AML-193 (cell line): Measurements from ENCODE around the gene AGBL4.

Source experiments
- DNase-seq, 2 experiments: peaks; one replicate each; lab custom pipeline; 2025; lab: John Stamatoyannopoulos, UW

The AGBL4 gene

GRCh38 chr1:48720929-48721328, 1302.8 kb downstream of the AGBL4 start:
- no peak for DNase-seq

- DNase-seq = no peak
Measured at GRCh38 chr1:48718705-48719104, 1305.0 kb downstream of the AGBL4 start.

- DNase-seq = no peak
Measured at GRCh38 chr1:48718116-48718630, 1305.6 kb downstream of the AGBL4 start.

- DNase-seq = no peak
Measured at GRCh38 chr1:48717082-48717481, 1306.7 kb downstream of the AGBL4 start.

- DNase-seq = no peak
Measured at GRCh38 chr1:48715921-48716320, 1307.8 kb downstream of the AGBL4 start.

GRCh38 chr1:48710915-48711314, 1312.8 kb downstream of the AGBL4 start:
- no peak for DNase-seq

- no peak for DNase-seq
Measured at GRCh38 chr1:48710318-48710717, 1313.4 kb downstream of the AGBL4 start.

- no peak for DNase-seq
Measured at GRCh38 chr1:48704736-48705135, 1319.0 kb downstream of the AGBL4 start.

- DNase-seq = no peak
Measured at GRCh38 chr1:48701445-48701844, 1322.3 kb downstream of the AGBL4 start.

- DNase-seq = peak in 1 of 2 experiments; percentile 41
Measured at GRCh38 chr1:48697066-48697707, 1326.6 kb downstream of the AGBL4 start.

- DNase-seq = no peak
Measured at GRCh38 chr1:48695161-48695560, 1328.6 kb downstream of the AGBL4 start.

- DNase-seq = no peak
Measured at GRCh38 chr1:48693674-48694320, 1330.0 kb downstream of the AGBL4 start.

GRCh38 chr1:48693180-48693579, 1330.6 kb downstream of the AGBL4 start:
- no peak for DNase-seq

GRCh38 chr1:48692235-48692634, 1331.5 kb downstream of the AGBL4 start:
- DNase-seq = no peak

GRCh38 chr1:48691429-48692001, 1332.2 kb downstream of the AGBL4 start:
- DNase-seq = no peak

GRCh38 chr1:48688102-48688760, 1335.5 kb downstream of the AGBL4 start:
- DNase-seq = peak; percentile 12

- DNase-seq = no peak
Measured at GRCh38 chr1:48687282-48688045, 1336.3 kb downstream of the AGBL4 start.

GRCh38 chr1:48686159-48686558, 1337.6 kb downstream of the AGBL4 start:
- no peak for DNase-seq

GRCh38 chr1:48684381-48684780, 1339.4 kb downstream of the AGBL4 start:
- DNase-seq = no peak

- no peak for DNase-seq
Measured at GRCh38 chr1:48683839-48684238, 1339.9 kb downstream of the AGBL4 start.

- no peak for DNase-seq
Measured at GRCh38 chr1:48681476-48682305, 1342.1 kb downstream of the AGBL4 start.
